ENCODE measurements around the gene SAMD9L. TPM values are rescaled to one million over a fixed set of nuclear protein-coding genes. Genes with fewer than 3 reads are reported as not detected.
"Not testable (repeated sequence)": the region's sequence is repeated elsewhere in the genome, so short reads cannot be mapped to it uniquely, and the experiment has no call there.

SAMD9L gene
- total RNA-seq, 4 donors from 2014 or later = 2.8 to 10.4 (median 6.7) TPM

GRCh38 chr7:93138576-93138975 lies 9.6 kb downstream of the SAMD9L start:
- DNase-seq = no peak
- H3K9me3 ChIP-seq = peaks cover 0 to 52% (median 15%) of the 10 kb centered on the region in 3 donors
- 87 to 96% methylated on average over 4 of the region's 4 CpGs for WGBS, 2 donors
- intact Hi-C loops (cut with DNase I) = no loop called here
- no peak for TF ChIP-seq CTCF (IDR thresholded peaks at IDR 0.05)
- no peak for TF ChIP-seq POLR2A (IDR thresholded peaks at IDR 0.05)
- H3K4me1 ChIP-seq = no peaks in the 10 kb centered on the region
- no peak overlapping the region for H3K27ac ChIP-seq
- H3K36me3 ChIP-seq = peaks cover 0 to 88% (median 4%) of the 10 kb centered on the region in 3 donors
- H3K4me3 ChIP-seq = no peak overlapping the region
- H3K27me3 ChIP-seq = no peaks in the 10 kb centered on the region

- Histone ChIP-seq H3K27ac (no peak overlapping the region), H3K4me3 (no peak overlapping the region), H3K27me3 (no peaks in the 10 kb centered on the region), H3K36me3 (peaks cover 0 to 32% (median 0%) of the 10 kb centered on the region in 3 donors), H3K9me3 (peaks cover 0 to 69% (median 26%) of the 10 kb centered on the region in 3 donors), H3K4me1 (no peaks in the 10 kb centered on the region)
- TF ChIP-seq CTCF (IDR thresholded peaks at IDR 0.05) (no peak), POLR2A (IDR thresholded peaks at IDR 0.05) (no peak)
- no peak for DNase-seq
- WGBS, 2 donors = 88 to 100% methylated on average over 1 of the region's 1 CpG
- intact Hi-C loops (cut with DNase I) = no loop called here
Measured at GRCh38 chr7:93133005-93133404, 15.2 kb downstream of the SAMD9L start.

- Histone ChIP-seq H3K27me3 (no peaks in the 10 kb centered on the region), H3K9me3 (peaks cover 0 to 68% (median 25%) of the 10 kb centered on the region in 3 donors), H3K4me3 (no peak overlapping the region), H3K36me3 (peaks cover 0 to 24% (median 0%) of the 10 kb centered on the region in 3 donors), H3K4me1 (no peaks in the 10 kb centered on the region), H3K27ac (no peak overlapping the region)
- intact Hi-C loops (cut with DNase I) = no loop called here
- no peak for DNase-seq
- WGBS, 2 donors = 83 to 90% methylated on average over 3 of the region's 3 CpGs
- TF ChIP-seq CTCF (IDR thresholded peaks at IDR 0.05) = no peak
- no peak for TF ChIP-seq POLR2A (IDR thresholded peaks at IDR 0.05)
Measured at GRCh38 chr7:93132216-93132615, 16.0 kb downstream of the SAMD9L start.

- 100% methylated on average over 1 of the region's 1 CpG for WGBS, 2 donors
- intact Hi-C loops (cut with DNase I); H3K27ac ChIP-seq; H3K36me3 ChIP-seq; H3K27me3 ChIP-seq; H3K4me1 ChIP-seq; DNase-seq; H3K4me3 ChIP-seq: not testable (repeated sequence)
- peaks cover 0 to 29% (median 5%) of the 10 kb centered on the region in 3 donors for H3K9me3 ChIP-seq
Measured at GRCh38 chr7:93126954-93127353, 21.2 kb downstream of the SAMD9L start.

GRCh38 chr7:93123532-93123931 lies 24.7 kb downstream of the SAMD9L start:
- 71 to 89% methylated on average over 3 of the region's 3 CpGs for WGBS, 2 donors
- H3K27ac ChIP-seq; H3K4me3 ChIP-seq; intact Hi-C loops (cut with DNase I); DNase-seq; H3K27me3 ChIP-seq; H3K36me3 ChIP-seq: not testable (repeated sequence)
- H3K9me3 ChIP-seq = peaks cover 0 to 12% (median 5%) of the 10 kb centered on the region in 3 donors
- peaks cover 0 to 18% (median 4%) of the 10 kb centered on the region in 3 donors for H3K4me1 ChIP-seq

- Histone ChIP-seq H3K36me3 (no peaks in the 10 kb centered on the region), H3K4me1 (peaks cover 7 to 40% (median 10%) of the 10 kb centered on the region in 3 donors), H3K9me3 (no peaks in the 10 kb centered on the region), H3K27me3 (no peaks in the 10 kb centered on the region), H3K27ac (no peak overlapping the region), H3K4me3 (no peak overlapping the region)
- WGBS, 2 donors = 83 to 88% methylated on average over 8 to 9 of the region's 12 CpGs
- DNase-seq = no peak
- intact Hi-C loops (cut with DNase I) = no loop called here
- TF ChIP-seq CTCF (IDR thresholded peaks at IDR 0.05) = no peak
- TF ChIP-seq POLR2A (IDR thresholded peaks at IDR 0.05) = no peak
Measured at GRCh38 chr7:93120592-93121549, 27.3 kb downstream of the SAMD9L start.

Measured in esophagus squamous epithelium (tissue), 5 donors.